ENCODE results near the gene BLOC1S4.

The BLOC1S4 gene

GRCh38 chr4:6693231-6694176, 22.5 kb upstream of the BLOC1S4 start, which contains the start of gene S100P:
TSS of gene S100P (plus strand) at chr4:6693878. CDS start at chr4:6693933, 55 bp downstream.
- Histone ChIP-seq H3F3A (ENCODE audit: low read depth) (no peaks in the 10 kb centered on the region; the same call in 1 of the 2 replicates), H3K9me3 (ENCODE audit: insufficient read depth, low read depth, low read length) (no peaks in the 10 kb centered on the region), H3K4me2 (ENCODE audit: low read depth, low read length, poor library complexity, severe bottlenecking) (peak within 1 kb of the TSS; percentile 58), H3K36me3 (ENCODE audit: insufficient read depth, low read length) (no peaks in the 10 kb centered on the region), H3K27me3 (ENCODE audit: insufficient read depth, low read length, poor library complexity, severe bottlenecking) (no peaks in the 10 kb centered on the region), H3K4me3 (ENCODE audit: low read length, poor library complexity, severe bottlenecking) (no peak within 1 kb of the TSS), H3K4me1 (ENCODE audit: insufficient read depth, low read length, poor library complexity, severe bottlenecking) (peaks cover 77% of the 10 kb centered on the region), H3K79me2 (ENCODE audit: insufficient read depth, low read length) (peaks cover 12% of the 10 kb centered on the region), H3K9ac (ENCODE audit: low read depth, low read length, poor library complexity, severe bottlenecking) (peak within 1 kb of the TSS; percentile 46), H3K9me2 (replicated peaks; ENCODE audit: low read depth, low read length) (no peaks in the 10 kb centered on the region), H4K20me1 (ENCODE audit: insufficient read depth, low read length, poor library complexity, severe bottlenecking) (no peaks in the 10 kb centered on the region), H2AFZ (ENCODE audit: low read length) (0 out of 2 replicates have a peak within 1 kb of the TSS, but pooled peaks have one; percentile 6)
- TF ChIP-seq EZH2phosphoT487 (IDR thresholded peaks at IDR 0.05; ENCODE audit: borderline replicate concordance): no peak
- no peak for TF ChIP-seq CTCF (conservative IDR thresholded peaks at IDR 0.05; ENCODE audit: low read length)

DNA sequence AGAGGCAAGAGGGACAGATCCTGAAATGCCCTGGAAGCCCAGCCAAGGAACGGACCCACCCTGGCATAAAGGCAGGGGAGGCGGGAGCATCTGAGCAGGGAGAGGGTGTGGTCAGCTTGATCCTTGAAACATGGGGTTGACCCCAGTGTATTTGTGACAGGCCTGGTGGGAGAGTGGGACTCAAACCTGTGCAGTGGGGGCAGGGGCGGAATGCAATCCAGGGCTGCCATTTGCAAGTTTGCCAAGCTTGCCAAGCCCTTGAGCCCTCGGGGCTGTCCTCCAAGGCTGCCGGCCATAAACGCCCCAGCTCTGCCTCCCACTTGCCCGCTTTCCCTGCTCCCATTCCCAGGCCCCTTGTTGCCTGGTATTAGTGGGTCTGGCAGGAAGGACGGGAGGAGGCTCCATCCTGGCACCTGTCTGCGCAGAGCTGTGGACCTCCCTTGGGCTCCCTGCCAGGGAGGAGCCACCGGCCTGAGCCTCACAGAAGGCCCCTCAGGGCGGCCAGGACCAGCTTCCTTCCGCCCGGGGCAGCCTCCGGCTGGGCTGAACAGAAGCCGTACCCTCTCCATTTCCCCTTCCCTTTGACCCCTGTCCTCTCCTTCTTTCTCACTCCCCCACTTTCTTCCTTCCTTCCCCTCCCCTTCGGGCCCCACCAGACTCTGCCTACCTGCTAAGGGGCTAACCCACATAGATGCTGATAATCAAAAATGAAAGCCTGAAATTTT, 21.6 kb upstream of the BLOC1S4 start:
- peak overlapping the region; percentile 58 for H3K4me2 ChIP-seq (ENCODE audit: low read depth, low read length, poor library complexity, severe bottlenecking)
- H3K9ac ChIP-seq (ENCODE audit: low read depth, low read length, poor library complexity, severe bottlenecking): no peak overlapping the region
- no peak for TF ChIP-seq CTCF (conservative IDR thresholded peaks at IDR 0.05; ENCODE audit: low read length)
- no peak for TF ChIP-seq EZH2phosphoT487 (IDR thresholded peaks at IDR 0.05; ENCODE audit: borderline replicate concordance)

DNA sequence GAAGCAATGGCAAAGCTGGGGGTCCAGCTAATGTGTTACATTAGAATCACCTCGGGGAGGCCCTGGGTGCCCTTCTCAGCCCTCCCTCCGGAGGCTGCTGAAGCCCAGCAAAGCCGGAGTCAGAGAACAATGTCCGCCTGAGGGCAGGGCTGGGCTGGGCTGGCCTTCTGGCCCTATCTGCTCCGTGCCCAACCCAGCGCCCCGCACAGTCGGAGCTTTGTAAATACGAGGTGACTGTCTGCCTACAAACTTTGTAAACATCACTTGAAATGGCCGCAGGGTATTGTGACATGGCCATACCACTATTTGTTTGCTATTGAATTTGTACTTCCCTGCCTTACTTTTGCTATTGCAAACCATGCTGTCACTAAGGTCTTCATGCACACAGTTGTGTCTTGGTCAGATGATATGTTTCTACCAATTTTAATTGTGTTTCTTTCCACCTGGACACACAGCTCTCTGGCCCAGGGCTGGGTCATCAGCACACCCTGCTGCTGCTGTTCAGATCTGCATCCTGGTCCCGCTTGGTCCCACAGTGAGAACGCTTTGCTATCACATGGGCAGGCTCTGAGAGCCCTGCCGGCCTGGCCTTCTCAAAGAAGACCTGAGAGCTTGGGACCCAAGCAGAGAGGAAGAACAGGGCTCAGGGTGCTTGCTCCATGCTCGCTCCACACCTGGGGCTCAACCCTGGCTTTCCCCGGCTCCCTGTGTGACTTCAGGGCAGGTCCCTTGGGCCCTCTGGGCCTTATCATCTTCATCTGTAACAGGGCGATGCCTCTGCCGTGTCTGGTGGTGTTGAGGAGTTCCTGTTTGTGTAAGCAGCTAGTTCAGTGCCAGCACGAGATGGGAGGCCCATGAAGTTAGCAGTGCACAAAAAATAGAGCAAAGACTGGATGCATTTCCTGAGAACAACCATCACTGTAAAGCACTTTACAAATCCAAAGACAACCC, 20.0 kb upstream of the BLOC1S4 start:
- TF ChIP-seq CTCF (conservative IDR thresholded peaks at IDR 0.05; ENCODE audit: low read length): peak; percentile 29; the same call in 1 of the 2 replicates
- no peak for TF ChIP-seq EZH2phosphoT487 (IDR thresholded peaks at IDR 0.05; ENCODE audit: borderline replicate concordance)
- Histone ChIP-seq H3K27me3 (ENCODE audit: insufficient read depth, low read length, poor library complexity, severe bottlenecking) (no peaks in the 10 kb centered on the region), H3K9me3 (ENCODE audit: insufficient read depth, low read depth, low read length) (no peaks in the 10 kb centered on the region), H2AFZ (ENCODE audit: low read length) (peak overlapping the region; percentile 24; the same call in 1 of the 2 replicates), H3K4me1 (ENCODE audit: insufficient read depth, low read length, poor library complexity, severe bottlenecking) (peaks cover 63% of the 10 kb centered on the region), H3K9me2 (replicated peaks; ENCODE audit: low read depth, low read length) (no peaks in the 10 kb centered on the region), H3K36me3 (ENCODE audit: insufficient read depth, low read length) (peaks cover 5% of the 10 kb centered on the region; the same call in 1 of the 2 replicates), H3K79me2 (ENCODE audit: insufficient read depth, low read length) (peaks cover 14% of the 10 kb centered on the region), H4K20me1 (ENCODE audit: insufficient read depth, low read length, poor library complexity, severe bottlenecking) (no peaks in the 10 kb centered on the region), H3K4me2 (ENCODE audit: low read depth, low read length, poor library complexity, severe bottlenecking) (peak overlapping the region; percentile 58), H3F3A (ENCODE audit: low read depth) (no peaks in the 10 kb centered on the region; the same call in 1 of the 2 replicates), H3K4me3 (ENCODE audit: low read length, poor library complexity, severe bottlenecking) (peak overlapping the region; percentile 41), H3K9ac (ENCODE audit: low read depth, low read length, poor library complexity, severe bottlenecking) (peak overlapping the region; percentile 61)

More for the DNA sequence above, 21.6 kb upstream of the BLOC1S4 start:
- Histone ChIP-seq H3F3A (ENCODE audit: low read depth) (no peaks in the 10 kb centered on the region; the same call in 1 of the 2 replicates), H3K4me3 (ENCODE audit: low read length, poor library complexity, severe bottlenecking) (no peak overlapping the region), H3K9me3 (ENCODE audit: insufficient read depth, low read depth, low read length) (no peaks in the 10 kb centered on the region), H4K20me1 (ENCODE audit: insufficient read depth, low read length, poor library complexity, severe bottlenecking) (no peaks in the 10 kb centered on the region), H3K79me2 (ENCODE audit: insufficient read depth, low read length) (peaks cover 10% of the 10 kb centered on the region), H3K27me3 (ENCODE audit: insufficient read depth, low read length, poor library complexity, severe bottlenecking) (no peaks in the 10 kb centered on the region), H3K9me2 (replicated peaks; ENCODE audit: low read depth, low read length) (no peaks in the 10 kb centered on the region), H3K4me1 (ENCODE audit: insufficient read depth, low read length, poor library complexity, severe bottlenecking) (peaks cover 73% of the 10 kb centered on the region), H3K36me3 (ENCODE audit: insufficient read depth, low read length) (no peaks in the 10 kb centered on the region), H2AFZ (ENCODE audit: low read length) (no peak overlapping the region)

Measured in Loucy (cell line).